Measurements from ENCODE around the gene LGALSL.

Gene LGALSL

GRCh38 chr2:64453770-64454385 lies at the start of gene LGALSL:
TSS of gene LGALSL (plus strand) at chr2:64454162. CDS start at chr2:64454546, 384 bp downstream.
- peak; percentile 25 for DNase-seq

GRCh38 chr2:64404743-64405142 lies 49.2 kb upstream of the LGALSL start:
- no peak for DNase-seq

- DNase-seq = no peak
These were observed 48.2 kb upstream of the LGALSL start for GRCh38 chr2:64405581-64406406.

- DNase-seq = no peak
These were observed 47.6 kb upstream of the LGALSL start for GRCh38 chr2:64406407-64406774.

- no peak for DNase-seq
These were observed 45.9 kb upstream of the LGALSL start for GRCh38 chr2:64408031-64408430.

GRCh38 chr2:64410671-64411070 lies 43.3 kb upstream of the LGALSL start:
- no peak for DNase-seq

- DNase-seq = no peak
These were observed 41.3 kb upstream of the LGALSL start for GRCh38 chr2:64412671-64413070.

GRCh38 chr2:64414736-64415435 lies 39.1 kb upstream of the LGALSL start:
- DNase-seq = no peak

- DNase-seq = no peak
These were observed 36.3 kb upstream of the LGALSL start for GRCh38 chr2:64417624-64418023.

- DNase-seq = no peak
These were observed 34.3 kb upstream of the LGALSL start for GRCh38 chr2:64419596-64420165.

- no peak for DNase-seq
These were observed 33.3 kb upstream of the LGALSL start for GRCh38 chr2:64420677-64421076.

GRCh38 chr2:64421201-64421600 lies 32.8 kb upstream of the LGALSL start:
- DNase-seq = no peak

GRCh38 chr2:64422466-64422865 lies 31.5 kb upstream of the LGALSL start:
- no peak for DNase-seq

GRCh38 chr2:64423303-64423702 lies 30.7 kb upstream of the LGALSL start:
- no peak for DNase-seq

GRCh38 chr2:64424416-64424987 lies 29.5 kb upstream of the LGALSL start:
- no peak for DNase-seq

- no peak for DNase-seq
These were observed 27.6 kb upstream of the LGALSL start for GRCh38 chr2:64426183-64426952.

- DNase-seq = no peak
These were observed 19.8 kb upstream of the LGALSL start for GRCh38 chr2:64434039-64434657.

- no peak for DNase-seq
These were observed 16.1 kb upstream of the LGALSL start for GRCh38 chr2:64437883-64438282.

GRCh38 chr2:64439194-64439593 lies 14.8 kb upstream of the LGALSL start:
- no peak for DNase-seq

- no peak for DNase-seq
These were observed 13.1 kb upstream of the LGALSL start for GRCh38 chr2:64440843-64441242.

GRCh38 chr2:64442277-64442676 lies 11.7 kb upstream of the LGALSL start:
- no peak for DNase-seq

Measured in NCI-H1105 treated with DMSO at 0.1 percent for 48 hours (cell line).